ENCODE results near the gene TRIM16.
"Not testable (repeated sequence)": the region's sequence is repeated elsewhere in the genome, so short reads cannot be mapped to it uniquely, and the experiment has no call there.

TRIM16 gene

GRCh38 chr17:15683824-15684478 is at the start of gene TRIM16:
TSS of gene TRIM16 (minus strand) at chr17:15684311. CDS start at chr17:15651609, 32,702 bp downstream.
- DNase-seq, result peak; percentile 91

- DNase-seq, result not testable (repeated sequence)
Observed at GRCh38 chr17:15733174-15733789, 49.2 kb upstream of the TRIM16 start.

GRCh38 chr17:15731900-15732299 is 47.8 kb upstream of the TRIM16 start, which contains the start of gene TBC1D26:
TSS of gene TBC1D26 (plus strand) at chr17:15732283. CDS start at chr17:15735349, 3,066 bp downstream.
- DNase-seq, result not testable (repeated sequence)

DNA sequence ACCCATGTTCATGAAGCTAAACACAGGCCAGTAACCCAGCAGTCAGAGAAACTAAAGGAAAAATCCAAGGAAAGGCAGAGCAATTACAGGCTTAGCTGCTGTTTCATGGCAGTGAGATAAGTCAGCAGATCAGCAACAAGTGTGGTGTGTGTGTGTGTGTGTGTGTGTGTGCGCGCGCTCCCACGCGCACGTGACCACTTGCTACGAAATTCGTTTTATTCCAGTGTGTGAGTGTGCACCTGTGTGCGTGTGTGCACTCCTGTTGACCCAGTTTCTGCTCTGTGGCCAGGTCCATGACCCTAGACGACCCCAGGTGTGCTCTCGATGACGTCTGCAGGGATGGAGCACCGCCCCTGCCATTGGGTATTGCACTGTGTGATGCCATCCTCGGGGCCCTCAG is 46.4 kb upstream of the TRIM16 start:
- DNase-seq, result not testable (repeated sequence)

DNA sequence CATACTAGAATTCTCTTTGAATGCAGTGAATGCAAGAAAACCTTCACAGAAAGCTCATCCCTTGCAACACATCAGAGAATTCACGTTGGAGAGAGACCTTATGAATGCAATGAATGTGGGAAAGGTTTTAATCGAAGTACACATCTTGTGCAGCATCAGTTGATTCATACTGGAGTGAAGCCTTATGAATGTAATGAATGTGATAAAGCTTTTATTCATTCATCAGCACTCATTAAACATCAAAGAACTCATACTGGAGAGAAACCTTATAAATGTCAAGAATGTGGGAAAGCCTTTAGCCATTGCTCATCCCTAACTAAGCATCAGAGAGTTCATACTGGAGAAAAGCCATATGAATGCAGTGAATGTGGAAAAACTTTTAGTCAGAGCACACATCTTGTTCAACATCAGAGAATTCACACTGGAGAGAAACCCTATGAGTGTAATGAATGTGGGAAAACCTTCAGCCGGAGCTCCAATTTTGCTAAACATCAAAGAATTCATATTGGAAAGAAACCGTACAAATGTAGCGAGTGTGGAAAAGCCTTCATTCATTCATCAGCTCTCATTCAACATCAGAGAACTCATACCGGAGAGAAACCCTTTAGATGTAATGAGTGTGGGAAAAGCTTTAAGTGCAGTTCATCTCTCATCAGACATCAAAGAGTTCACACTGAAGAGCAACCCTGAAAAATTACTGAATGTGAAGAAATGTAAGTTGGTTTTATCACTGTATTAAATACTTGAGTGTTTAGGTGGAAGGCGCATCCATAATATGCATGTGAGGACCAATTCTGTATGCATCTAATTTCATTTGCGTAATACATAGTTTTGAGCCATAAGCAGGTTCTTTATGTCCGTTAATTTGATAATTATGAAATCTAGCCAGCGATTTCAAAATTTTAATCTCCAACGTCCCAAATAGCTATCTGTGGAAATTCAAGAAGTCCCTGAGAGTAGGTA is 32.8 kb upstream of the TRIM16 start:
- not testable (repeated sequence) for DNase-seq

DNA sequence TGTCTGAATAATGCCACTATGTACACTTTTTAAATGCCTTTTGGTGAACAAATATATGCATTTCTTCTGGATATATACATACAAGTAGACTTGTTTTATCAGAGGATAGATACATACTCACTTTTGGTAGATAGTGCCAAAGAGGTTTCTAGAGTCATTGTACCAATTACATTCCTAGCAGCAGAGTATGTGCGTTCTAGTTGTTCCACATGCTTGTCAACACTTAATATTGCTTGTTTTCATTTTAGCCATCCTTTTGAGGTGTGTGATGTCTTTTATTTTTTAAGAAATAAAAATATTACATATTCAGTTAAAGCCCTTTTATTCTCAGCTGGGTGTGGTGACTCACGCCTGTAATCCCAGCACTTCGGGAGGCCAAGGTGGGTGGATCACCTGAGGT is 24.8 kb upstream of the TRIM16 start:
- not testable (repeated sequence) for DNase-seq

GRCh38 chr17:15704813-15705212 is 20.7 kb upstream of the TRIM16 start:
- DNase-seq, result not testable (repeated sequence)

- not testable (repeated sequence) for DNase-seq
Observed at GRCh38 chr17:15704239-15704638, 20.1 kb upstream of the TRIM16 start.

GRCh38 chr17:15699937-15700336 is 15.8 kb upstream of the TRIM16 start:
- DNase-seq, result not testable (repeated sequence)

GRCh38 chr17:15699413-15699924 is 15.4 kb upstream of the TRIM16 start, which contains the start of gene ZNF286A:
TSS of gene ZNF286A (plus strand) at chr17:15699752. CDS start at chr17:15700330, 578 bp downstream.
- DNase-seq, result peak; percentile 100

- DNase-seq, result not testable (repeated sequence)
Observed at GRCh38 chr17:15698967-15699366, 14.9 kb upstream of the TRIM16 start.

DNA sequence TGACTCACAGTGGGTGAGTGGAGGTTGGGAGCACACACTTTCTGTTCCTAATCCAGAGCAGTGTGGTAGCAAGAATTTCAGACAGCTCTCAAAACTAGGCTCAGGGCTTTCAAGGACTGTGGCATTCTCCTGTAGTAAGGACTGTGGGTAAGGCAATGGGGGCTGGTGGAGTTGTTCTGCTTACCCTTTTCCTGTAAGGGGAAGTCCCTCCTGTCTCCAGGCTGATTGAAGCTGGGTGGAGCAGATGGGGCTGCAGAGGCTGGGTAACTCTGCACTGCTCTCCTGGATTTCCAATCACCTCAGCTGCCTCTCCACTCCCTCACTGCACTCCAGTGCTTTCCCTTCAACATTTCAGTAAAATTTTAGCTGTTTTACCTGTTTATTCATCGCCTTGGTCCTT is 3.4 kb upstream of the TRIM16 start:
- not testable (repeated sequence) for DNase-seq

- not testable (repeated sequence) for DNase-seq
Observed at GRCh38 chr17:15683135-15683534, 976 bp downstream of the TRIM16 start.

DNA sequence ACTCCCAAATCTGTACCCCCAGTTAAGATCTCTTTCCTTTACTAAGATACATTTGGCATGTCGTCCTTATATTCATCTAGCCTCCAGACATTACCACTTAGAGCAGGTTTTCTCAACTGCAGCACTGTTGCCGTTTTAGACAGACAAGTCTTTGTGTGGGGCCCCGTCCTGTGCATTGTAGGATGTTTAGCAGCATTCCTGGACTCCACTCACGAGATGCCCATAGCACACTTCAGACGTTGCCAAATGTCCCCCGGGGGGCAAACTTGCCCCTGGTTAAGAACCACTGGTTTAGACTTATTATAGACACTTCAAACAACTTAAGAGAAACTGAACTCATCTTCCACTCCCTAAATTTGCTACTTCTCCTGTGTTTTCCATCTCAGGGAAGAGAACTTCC is 8.1 kb downstream of the TRIM16 start:
- DNase-seq, result not testable (repeated sequence)

GRCh38 chr17:15674640-15675039 is 9.5 kb downstream of the TRIM16 start:
- DNase-seq, result not testable (repeated sequence)

- DNase-seq, result not testable (repeated sequence)
Observed at GRCh38 chr17:15669526-15669925, 14.6 kb downstream of the TRIM16 start.

DNA sequence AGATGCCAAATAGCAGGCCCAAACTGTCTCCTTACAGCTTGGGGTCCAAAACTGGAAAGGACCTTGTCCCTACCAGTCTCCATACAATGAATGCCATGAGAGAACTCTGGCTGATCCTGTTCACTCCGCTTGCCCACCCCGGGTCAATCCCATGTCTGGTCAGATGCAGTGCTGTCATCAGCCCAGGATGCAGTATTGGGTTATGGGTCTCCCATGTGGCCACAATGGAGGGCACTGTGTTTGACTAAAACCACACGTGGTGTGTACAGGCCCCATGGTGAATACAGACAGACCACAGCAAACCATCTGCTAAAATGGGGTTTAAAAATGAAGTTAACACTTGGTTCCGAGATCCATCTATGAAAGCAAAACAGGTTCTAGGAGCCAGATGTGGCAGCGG is 20.4 kb downstream of the TRIM16 start:
- no peak for DNase-seq

DNA sequence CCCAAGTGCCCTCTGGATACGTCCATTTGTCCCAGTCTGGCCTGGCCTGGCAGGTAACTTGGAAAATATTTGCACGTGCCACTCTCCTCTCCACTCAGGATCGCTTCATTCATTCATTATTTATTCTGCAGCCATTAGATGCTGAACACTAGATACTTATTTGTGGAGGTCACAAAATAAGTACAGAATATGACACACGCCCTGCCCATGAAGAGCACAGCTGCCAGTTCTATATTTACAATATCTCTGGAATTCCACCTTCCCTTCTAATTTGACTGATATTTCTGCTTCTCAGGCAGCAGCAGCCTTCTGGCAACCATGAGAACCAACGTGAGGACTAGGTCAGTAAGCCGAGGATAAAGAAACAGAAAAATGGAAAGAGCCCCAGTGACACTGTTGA is 20.9 kb downstream of the TRIM16 start:
- no peak for DNase-seq

GRCh38 chr17:15662681-15663080 is 21.4 kb downstream of the TRIM16 start:
- DNase-seq, result no peak

DNA sequence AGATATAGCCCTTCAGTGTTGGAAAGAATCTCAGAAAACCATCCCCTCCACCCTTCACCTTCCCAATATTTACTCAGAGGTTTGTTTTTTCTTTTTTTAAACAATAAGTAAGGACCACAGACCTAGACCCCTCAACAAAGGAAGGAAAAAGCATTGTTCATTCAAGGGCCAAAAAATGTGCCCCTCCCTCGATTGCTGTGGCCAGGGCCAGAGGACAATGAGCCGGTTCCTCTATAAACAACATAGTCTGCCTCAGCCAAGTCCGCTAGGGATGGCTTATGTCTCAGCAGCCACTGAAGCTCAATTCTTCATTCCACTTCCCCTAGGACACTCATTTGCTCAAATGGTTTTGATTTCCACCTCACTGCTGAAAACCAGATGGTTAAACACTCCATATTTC is 24.0 kb downstream of the TRIM16 start:
- no peak for DNase-seq

DNA sequence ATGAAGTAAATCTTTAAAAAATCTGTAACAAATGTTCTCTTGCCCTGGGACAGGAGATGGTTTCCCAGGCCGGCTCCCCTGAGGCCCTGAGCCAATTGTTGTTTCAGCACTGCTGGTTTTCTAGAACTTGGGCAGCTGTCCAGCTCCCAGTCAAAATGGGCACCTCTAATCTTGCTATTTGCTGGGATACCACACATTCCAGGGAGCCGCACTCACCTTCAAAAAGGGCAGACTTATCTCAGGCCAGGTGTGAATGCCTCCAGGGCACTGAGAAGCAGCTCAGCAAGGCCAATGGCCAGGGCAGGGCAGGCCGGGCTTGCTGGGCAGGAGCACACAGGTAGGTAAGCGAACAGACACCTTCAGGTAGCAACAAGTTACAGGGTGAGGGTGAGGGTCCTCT is 24.4 kb downstream of the TRIM16 start:
- DNase-seq, result no peak

DNA sequence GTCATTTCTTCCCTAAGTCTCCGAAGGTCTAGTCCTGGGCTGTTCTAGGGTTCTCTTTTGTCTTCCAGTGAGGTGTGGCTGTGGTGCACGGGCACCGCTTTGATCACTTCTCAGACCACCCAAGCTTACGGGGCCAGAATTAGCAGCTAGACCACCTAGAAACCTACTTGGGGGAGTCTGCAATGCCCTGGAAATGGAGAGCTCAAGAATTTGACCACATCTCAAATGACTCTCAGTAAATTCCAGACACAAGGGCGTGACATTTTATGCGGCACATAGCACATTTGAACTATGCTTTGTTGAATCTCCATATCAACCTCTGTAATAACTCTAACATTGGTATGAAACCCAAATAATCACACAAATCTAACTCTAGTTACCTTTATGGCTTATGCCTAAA is 24.9 kb downstream of the TRIM16 start:
- no peak for DNase-seq

GRCh38 chr17:15658296-15658695 is 25.8 kb downstream of the TRIM16 start:
- no peak for DNase-seq
